Right lobe of liver (tissue), 4 donors: ENCODE measurements around the gene ITGA8.

Experiments
- POLR2A ChIP-seq: fragments of 450-650 bp; IDR thresholded peaks from one replicate; pipeline ENCODE4 v1.6.1; 2017; ENCODE audit warnings: antibody characterized with exemption, mild to moderate bottlenecking
- TF ChIP-seq, protein P1 (sequence below), 4 donors: fragments of 200-600 bp in 3 of 4; fragments of 450-650 bp in 1 of 4; IDR thresholded peaks; one replicate each; pipeline versions ENCODE4 v1.5.1 to v1.8.0; 2016 to 2022; ENCODE audit warnings: antibody characterized with exemption in 4 of 4, mild to moderate bottlenecking in 2 of 4
- donor health status: DM: no; HTN: no; CAD: no.
- donor health status: DM: no; HTN: no; CAD: no.
- donor health status: DM: no; HTN: yes; CAD: no.

DNA sequence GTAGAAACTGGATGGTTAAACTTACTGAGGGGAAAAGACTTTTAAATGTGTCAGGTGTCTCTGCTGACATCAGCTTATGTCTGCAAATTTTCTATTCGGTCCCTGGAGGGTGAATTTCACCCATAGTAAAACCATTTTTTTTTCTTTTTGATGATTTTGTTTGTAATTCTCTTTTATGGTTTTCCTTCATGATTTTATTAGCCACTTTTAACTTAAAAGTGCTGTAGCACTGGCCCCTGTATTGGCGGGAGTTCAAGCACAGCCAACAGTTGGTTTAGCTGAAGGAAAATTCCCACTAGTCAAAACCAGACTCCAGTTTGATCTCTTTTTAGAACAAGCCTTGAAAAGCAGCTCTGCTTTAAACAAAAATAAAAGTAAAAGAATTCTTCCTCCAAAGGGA lies 5.0 kb upstream of the ITGA8 start:
- TF ChIP-seq, protein P1, sequence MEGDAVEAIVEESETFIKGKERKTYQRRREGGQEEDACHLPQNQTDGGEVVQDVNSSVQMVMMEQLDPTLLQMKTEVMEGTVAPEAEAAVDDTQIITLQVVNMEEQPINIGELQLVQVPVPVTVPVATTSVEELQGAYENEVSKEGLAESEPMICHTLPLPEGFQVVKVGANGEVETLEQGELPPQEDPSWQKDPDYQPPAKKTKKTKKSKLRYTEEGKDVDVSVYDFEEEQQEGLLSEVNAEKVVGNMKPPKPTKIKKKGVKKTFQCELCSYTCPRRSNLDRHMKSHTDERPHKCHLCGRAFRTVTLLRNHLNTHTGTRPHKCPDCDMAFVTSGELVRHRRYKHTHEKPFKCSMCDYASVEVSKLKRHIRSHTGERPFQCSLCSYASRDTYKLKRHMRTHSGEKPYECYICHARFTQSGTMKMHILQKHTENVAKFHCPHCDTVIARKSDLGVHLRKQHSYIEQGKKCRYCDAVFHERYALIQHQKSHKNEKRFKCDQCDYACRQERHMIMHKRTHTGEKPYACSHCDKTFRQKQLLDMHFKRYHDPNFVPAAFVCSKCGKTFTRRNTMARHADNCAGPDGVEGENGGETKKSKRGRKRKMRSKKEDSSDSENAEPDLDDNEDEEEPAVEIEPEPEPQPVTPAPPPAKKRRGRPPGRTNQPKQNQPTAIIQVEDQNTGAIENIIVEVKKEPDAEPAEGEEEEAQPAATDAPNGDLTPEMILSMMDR (IDR thresholded peaks at IDR 0.05): no peak
- no peak for TF ChIP-seq POLR2A
